Keratinocyte (primary cell): ENCODE measurements around the gene EIF3L.
A peak's percentile ranks its signal among the peaks of the same experiment; 100 is the strongest.

Experiments used
- CTCF ChIP-seq, 3 experiments: IDR thresholded peaks in 1 of 3; conservative IDR thresholded peaks in 1 of 3; optimal IDR thresholded peaks in 1 of 3; 2 replicates in 2 of 3; 3 replicates in 1 of 3; pipeline versions ENCODE3 to v1.5.1; 2011; ENCODE audit warnings: low read length in 3 of 3, mild to moderate bottlenecking in 3 of 3, moderate library complexity in 2 of 3, control low read depth in 1 of 3, inconsistent platforms in 1 of 3; ENCODE audit not compliant: insufficient read depth in 2 of 3; ENCODE audit errors: extremely low read depth in 1 of 3
- EZH2 ChIP-seq: IDR thresholded peaks from one replicate; pipeline ENCODE4 v1.6.1; 2012; ENCODE audit warnings: inconsistent platforms, mild to moderate bottlenecking, low read length, moderate library complexity

GRCh38 chr22:37905534-37906363, 56.5 kb downstream of the EIF3L start, which contains the start of gene MICALL1:
- peak in 1 of 3 experiments; percentile 59 for TF ChIP-seq CTCF (optimal IDR thresholded peaks at IDR 0.05 in 1 of 3, IDR thresholded peaks at IDR 0.05 in 1 of 3, conservative IDR thresholded peaks at IDR 0.05 in 1 of 3; ENCODE audit: extremely low read depth in 1 of 3, insufficient read depth in 2 of 3, low read length in 3 of 3)
- TF ChIP-seq EZH2 = no peak
